ENCODE data around the gene APP.
A peak's percentile ranks its signal among the peaks of the same experiment; 100 is the strongest.

The APP gene

GRCh38 chr21:25974964-25975363, 195.6 kb downstream of the APP start:
- no peak for DNase-seq (ENCODE audit: low read depth in 2 of 2)
- no peak for TF ChIP-seq CTCF (IDR thresholded peaks at IDR 0.05; ENCODE audit: low read depth, low read length)
- H3K4me3 ChIP-seq (replicated peaks in 1 of 2; ENCODE audit: low read depth in 2 of 2, low read length in 2 of 2): no peak overlapping the region

- TF ChIP-seq CTCF (IDR thresholded peaks at IDR 0.05; ENCODE audit: low read depth, low read length): no peak
- peak; percentile 44 to 58 for DNase-seq (ENCODE audit: low read depth in 2 of 2)
- H3K4me3 ChIP-seq (replicated peaks in 1 of 2; ENCODE audit: low read depth in 2 of 2, low read length in 2 of 2): no peak overlapping the region
These were observed 200.2 kb downstream of the APP start for GRCh38 chr21:25970254-25970930.

GRCh38 chr21:25967901-25968438, 202.6 kb downstream of the APP start:
- DNase-seq (ENCODE audit: low read depth in 2 of 2): no peak
- H3K4me3 ChIP-seq (replicated peaks in 1 of 2; ENCODE audit: low read depth in 2 of 2, low read length in 2 of 2): no peak overlapping the region
- no peak for TF ChIP-seq CTCF (IDR thresholded peaks at IDR 0.05; ENCODE audit: low read depth, low read length)

- DNase-seq (ENCODE audit: low read depth in 2 of 2): peak; percentile 49 to 56
- H3K4me3 ChIP-seq (replicated peaks in 1 of 2; ENCODE audit: low read depth in 2 of 2, low read length in 2 of 2): no peak overlapping the region
- no peak for TF ChIP-seq CTCF (IDR thresholded peaks at IDR 0.05; ENCODE audit: low read depth, low read length)
These were observed 203.2 kb downstream of the APP start for GRCh38 chr21:25967181-25967900.

GRCh38 chr21:25965951-25966707, 204.4 kb downstream of the APP start:
- no peak for DNase-seq (ENCODE audit: low read depth in 2 of 2)
- no peak for TF ChIP-seq CTCF (IDR thresholded peaks at IDR 0.05; ENCODE audit: low read depth, low read length)
- H3K4me3 ChIP-seq (replicated peaks in 1 of 2; ENCODE audit: low read depth in 2 of 2, low read length in 2 of 2): no peak overlapping the region

- H3K4me3 ChIP-seq (replicated peaks in 1 of 2; ENCODE audit: low read depth in 2 of 2, low read length in 2 of 2): no peak overlapping the region
- DNase-seq (ENCODE audit: low read depth in 2 of 2): no peak
- no peak for TF ChIP-seq CTCF (IDR thresholded peaks at IDR 0.05; ENCODE audit: low read depth, low read length)
These were observed 205.6 kb downstream of the APP start for GRCh38 chr21:25964926-25965325.

All from cardiac fibroblast (primary cell).